NCI-H1092 (cell line): ENCODE data around the gene BBX.

Source experiments
- DNase-seq: peaks from one replicate; lab custom pipeline; 2025; lab: John Stamatoyannopoulos, UW

BBX gene

DNA sequence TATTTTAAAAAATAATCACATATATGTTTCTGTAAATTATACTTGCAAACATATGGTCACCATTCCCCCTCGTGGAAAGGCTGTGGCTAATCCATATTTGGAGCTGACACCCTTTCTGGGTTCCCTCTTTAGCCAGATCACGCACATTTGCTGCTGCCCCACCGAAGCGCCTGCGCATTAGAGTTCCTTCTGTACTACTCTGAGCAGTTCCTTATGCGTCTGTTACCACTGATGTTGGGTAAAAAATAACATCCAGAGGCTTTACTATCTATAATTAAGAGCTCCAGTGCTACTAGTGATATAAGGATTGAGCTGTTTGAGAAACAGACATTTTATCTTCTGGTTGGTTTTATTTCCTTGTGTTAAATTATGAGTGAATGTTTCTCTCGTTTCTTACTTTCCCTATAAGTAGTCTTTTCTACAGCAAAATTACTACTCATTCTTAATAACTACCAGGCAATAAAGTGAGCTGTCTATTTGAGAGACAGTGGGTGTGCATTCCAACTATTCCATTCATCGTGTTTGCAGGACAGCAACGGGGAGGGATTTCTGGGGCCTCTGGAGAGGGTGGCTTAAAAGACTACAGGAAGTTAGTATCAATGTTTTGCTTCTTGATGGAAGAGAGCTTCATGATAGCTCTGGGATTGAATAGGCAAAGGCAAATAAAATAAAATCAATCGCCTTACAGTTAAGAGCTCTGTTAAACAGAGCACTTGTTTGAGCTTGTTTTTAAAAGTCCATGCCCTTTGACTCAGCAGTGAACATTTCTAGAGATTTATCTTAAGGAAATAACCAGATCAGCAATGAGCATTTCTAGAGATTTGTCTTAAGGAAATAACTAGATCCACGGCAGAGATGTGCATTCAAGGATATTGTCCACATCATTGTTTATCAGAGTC, 322.9 kb downstream of the BBX start:
- DNase-seq: no peak

DNA sequence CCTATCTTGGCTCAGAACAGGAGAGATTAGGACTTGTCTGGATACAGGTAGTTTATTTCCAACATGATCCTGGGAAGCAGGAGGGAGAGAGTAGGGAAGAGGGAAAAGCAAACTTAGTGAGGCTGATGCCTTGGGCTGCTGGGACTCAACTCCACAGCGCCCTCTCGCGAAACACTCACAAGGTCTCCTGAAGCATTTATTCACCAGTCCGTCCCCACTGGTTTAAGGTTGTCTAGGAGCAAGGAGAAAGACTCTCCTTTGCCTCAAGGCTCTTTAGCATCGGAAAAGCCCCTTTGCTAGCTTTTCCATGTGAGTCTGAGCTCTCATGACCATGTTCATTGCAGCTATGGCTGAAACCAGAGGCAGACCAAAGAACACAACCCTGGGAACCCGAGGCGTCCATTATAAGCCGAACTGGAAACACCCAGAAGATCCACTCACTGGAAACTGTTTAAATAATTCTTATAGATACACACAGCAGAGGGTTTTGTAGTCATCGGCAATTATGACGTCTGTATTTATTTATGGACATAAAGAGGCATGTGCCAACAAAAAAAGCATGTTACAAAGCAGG, 323.6 kb downstream of the BBX start:
- DNase-seq: no peak

DNA sequence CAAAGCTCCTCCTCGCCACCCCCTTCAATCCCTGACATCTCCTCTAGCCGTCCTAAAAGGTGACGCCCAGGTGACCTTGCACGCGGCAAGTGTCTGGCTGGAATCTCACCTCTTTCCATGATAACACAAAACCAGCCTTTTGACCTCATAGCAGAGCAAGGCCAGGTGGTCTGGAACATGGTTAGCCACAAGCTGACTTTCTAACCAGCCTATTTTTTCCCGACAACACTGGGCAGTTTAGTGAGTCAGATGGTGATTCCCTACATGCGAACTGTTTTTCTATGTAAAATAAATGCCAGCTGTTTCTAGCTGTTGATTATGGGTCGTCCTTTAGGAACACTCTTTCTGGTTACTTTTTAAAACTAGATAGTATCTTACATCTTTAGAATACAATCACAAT, 325.0 kb downstream of the BBX start:
- no peak for DNase-seq

DNA sequence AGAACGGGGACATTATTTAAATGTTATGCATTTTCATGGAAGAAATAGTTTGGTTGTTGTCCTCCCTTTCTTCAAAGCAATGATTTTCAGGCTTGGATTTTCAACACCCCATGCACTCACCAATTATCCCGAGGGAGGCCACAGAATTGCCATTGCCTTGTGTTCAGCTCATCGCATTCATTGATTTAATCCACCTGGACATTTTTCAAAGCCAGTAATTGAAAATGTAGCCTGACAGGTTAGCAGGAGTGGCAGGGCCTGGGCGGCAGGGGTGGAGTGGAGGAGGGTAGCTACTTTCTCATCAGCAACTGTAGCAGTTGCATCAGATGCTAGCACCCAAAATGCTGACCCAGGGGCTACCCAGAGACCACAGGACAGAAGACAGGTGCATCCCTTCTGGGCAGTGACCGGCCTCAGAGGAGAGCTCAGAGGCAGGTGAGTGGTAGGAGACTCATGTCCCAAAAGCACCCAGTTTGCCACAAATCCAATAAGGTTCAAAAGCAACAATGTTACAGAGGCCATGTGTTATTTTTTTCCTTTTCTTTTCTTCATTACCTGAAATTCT, 325.7 kb downstream of the BBX start:
- DNase-seq: no peak

DNA sequence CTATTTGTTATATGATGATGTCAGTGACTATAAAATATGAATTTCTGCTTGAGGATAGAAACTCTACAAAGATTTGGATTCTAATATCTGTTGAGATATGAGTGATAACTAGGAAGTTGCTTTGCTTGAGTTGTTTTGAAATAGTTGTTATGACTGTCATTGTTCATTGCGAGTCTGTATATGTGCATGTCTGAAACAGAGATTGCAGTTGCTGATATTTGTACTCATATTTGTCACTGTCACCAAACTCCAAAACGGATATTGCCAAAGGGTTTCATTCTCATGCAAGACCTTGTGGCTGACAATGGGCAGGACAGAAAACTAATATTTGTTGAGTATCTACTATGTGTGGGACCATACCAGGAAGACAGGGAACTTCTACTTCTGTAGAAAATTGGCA, 327.9 kb downstream of the BBX start:
- DNase-seq: no peak

DNA sequence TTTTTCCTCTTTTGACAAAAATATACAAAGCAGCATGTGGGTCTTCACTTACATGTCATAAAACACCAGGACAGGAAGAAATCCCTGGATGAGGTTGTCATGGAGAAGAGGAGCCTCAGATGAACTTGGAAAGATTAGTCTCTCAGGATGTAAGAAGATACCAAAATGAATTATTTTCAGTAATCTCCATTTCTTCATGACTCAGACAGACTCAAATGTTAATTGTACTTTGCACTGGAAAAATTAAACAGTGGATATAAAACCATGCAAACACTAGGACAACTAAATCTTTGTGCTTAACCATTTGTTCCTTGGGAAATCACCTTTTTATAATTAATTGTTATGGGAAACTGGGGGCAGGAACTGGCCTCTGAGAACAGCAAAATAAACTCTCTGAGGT, 331.1 kb downstream of the BBX start:
- no peak for DNase-seq

DNA sequence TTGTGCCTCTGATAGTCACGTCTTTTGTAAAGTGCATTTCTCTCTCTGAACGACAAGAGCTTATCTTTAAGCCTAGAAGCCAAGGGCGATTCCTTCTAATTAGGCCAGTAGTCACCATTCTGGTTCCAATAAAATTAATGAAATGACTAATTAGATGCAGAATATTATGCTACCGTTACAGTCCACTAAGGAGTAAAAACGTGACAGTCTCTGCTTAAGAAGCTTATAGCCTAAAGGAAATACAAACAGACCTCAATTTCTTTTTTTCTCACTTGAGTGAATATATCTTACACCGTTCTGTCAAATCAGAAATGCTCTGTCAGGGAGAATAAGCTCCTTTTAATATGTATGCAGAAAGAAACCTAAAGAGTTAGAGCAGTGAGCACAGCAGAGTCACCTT, 332.0 kb downstream of the BBX start:
- DNase-seq: no peak

DNA sequence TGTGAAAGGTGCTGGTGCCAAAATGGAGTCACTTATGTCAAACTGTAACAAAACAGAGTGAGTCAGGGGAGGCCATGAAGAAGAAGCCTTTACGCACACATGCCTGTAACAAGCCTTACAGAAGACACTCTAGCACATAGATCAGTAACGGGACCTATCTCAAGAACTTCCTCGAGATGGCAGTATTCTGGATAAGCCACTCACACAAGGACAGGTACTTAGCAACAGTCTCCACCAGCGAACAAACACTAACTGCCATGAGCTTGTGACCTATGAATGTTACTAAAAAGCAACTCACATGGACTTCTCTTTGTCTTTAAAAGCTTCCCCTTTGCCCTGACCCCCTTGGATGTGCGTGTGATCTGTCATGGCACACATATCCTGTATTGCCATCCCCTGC, 332.9 kb downstream of the BBX start:
- DNase-seq: no peak

DNA sequence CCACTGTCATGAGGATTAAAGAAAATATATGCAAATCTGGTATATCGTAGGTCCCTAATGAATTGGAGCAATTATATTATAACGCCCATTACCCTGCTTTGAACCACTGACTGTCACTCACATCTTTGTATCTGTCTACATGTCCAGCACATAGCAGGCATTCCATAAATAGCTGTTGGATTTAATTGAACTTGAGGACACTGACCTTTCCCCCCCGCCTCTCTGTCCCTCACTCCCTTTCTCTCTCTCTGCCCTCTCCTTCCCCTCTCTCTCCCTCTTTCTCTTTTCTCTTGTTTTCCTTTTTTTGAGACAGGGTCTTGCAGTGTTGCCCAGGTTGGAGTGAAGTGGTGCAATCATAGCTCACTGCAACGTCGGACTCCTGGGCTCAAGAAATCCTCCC, 335.1 kb downstream of the BBX start:
- DNase-seq: no peak

DNA sequence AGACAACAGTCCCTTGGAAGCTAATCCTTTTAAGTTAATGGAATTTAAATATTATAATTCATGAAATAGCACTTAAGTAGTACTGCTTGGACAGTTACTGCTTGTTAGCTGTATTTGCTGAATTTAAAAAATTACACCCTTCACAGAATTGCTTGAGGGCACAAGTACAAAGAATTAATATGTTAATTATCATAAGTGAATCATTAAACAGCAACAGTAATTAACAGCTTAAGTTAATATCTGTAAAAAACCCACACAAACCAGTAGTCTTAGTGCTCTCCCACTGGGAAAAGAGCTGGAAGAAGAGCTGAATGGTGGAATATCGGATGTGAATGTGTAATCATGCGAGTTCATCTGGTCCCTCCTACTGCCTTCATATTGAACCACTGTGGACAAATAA, 336.1 kb downstream of the BBX start:
- no peak for DNase-seq
